Glomerular visceral epithelial cell (primary cell): ENCODE data around the gene RNF114.
A peak's percentile ranks its signal among the peaks of the same experiment; 100 is the strongest.
"Not testable (repeated sequence)": the region's sequence is repeated elsewhere in the genome, so short reads cannot be mapped to it uniquely, and the experiment has no call there.

Source experiments
- DNase-seq: peaks from one replicate; pipeline ENCODE4 v3.0.0-alpha.2; 2016; ENCODE audit errors: extremely low spot score

Gene RNF114

GRCh38 chr20:49964964-49965780, 29.0 kb downstream of the RNF114 start:
- no peak for DNase-seq

GRCh38 chr20:49965781-49966305, 29.6 kb downstream of the RNF114 start:
- DNase-seq = no peak

GRCh38 chr20:49966861-49967260, 30.7 kb downstream of the RNF114 start:
- no peak for DNase-seq

- no peak for DNase-seq
Measured at GRCh38 chr20:49969234-49969633, 33.0 kb downstream of the RNF114 start.

GRCh38 chr20:49969946-49970345, 33.7 kb downstream of the RNF114 start:
- no peak for DNase-seq

GRCh38 chr20:49970498-49970897, 34.3 kb downstream of the RNF114 start:
- DNase-seq = no peak

GRCh38 chr20:49973981-49974380, 37.8 kb downstream of the RNF114 start:
- no peak for DNase-seq

- DNase-seq = no peak
Measured at GRCh38 chr20:49976542-49976941, 40.3 kb downstream of the RNF114 start.

- DNase-seq = not testable (repeated sequence)
Measured at GRCh38 chr20:49977740-49978139, 41.5 kb downstream of the RNF114 start.

- DNase-seq = no peak
Measured at GRCh38 chr20:49978685-49979029, 42.5 kb downstream of the RNF114 start.

GRCh38 chr20:49979030-49979832, 43.0 kb downstream of the RNF114 start:
- peak; percentile 54 for DNase-seq

- no peak for DNase-seq
Measured at GRCh38 chr20:49980140-49981008, 44.2 kb downstream of the RNF114 start.

- DNase-seq = no peak
Measured at GRCh38 chr20:49981218-49982071, 45.2 kb downstream of the RNF114 start.

- no peak for DNase-seq
Measured at GRCh38 chr20:49982072-49982345, 45.8 kb downstream of the RNF114 start.

GRCh38 chr20:49982346-49983122, 46.3 kb downstream of the RNF114 start, which contains the start of gene SNAI1:
Gene SNAI1 (plus strand): TSS chr20:49982980. CDS start chr20:49983060, 80 bp downstream.
- DNase-seq = peak; percentile 93

GRCh38 chr20:49983123-49983847, 47.1 kb downstream of the RNF114 start:
- no peak for DNase-seq

GRCh38 chr20:49983848-49984408, 47.7 kb downstream of the RNF114 start:
- no peak for DNase-seq

GRCh38 chr20:49984426-49985153, 48.4 kb downstream of the RNF114 start:
- DNase-seq = no peak

- DNase-seq = no peak
Measured at GRCh38 chr20:49985157-49985556, 49.0 kb downstream of the RNF114 start.
